ENCODE data around the gene PPM1L. TPM values are rescaled to one million over a fixed set of nuclear protein-coding genes. Genes with fewer than 3 reads are reported as not detected.
A peak's percentile ranks its signal among the peaks of the same experiment; 100 is the strongest.

Gene PPM1L
- total and polyA plus RNA-seq, 5 donors from 2014 or later: 0.28 to 1.9 (median 0.81) TPM

DNA sequence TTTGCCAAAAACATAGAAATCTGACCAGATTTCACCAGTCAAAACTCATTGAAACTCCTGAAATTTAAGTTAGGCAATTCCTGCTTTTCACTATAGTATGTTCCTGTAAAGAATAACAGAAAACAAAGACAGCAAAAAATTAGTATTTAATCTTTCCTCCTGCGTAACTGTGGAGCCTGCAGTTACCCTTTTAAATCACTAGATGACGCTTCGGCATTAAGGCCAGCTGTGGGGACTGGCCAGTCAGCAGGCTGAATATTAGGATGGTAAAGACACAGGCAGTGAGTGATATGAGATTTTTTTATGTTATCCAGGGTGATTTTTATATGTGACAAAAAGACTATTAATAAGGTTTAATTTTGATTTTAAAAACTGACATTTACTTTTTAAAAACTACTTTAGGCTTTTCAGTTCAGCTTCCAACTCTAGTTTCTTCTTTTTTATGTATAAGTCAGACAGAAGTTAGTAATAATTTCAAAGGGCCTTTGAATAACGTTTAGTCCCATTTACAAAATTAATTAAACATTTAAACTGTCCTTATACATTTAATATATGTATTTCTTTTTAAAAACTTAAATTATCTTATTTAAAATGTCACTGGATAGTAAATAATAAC is 165.1 kb downstream of the PPM1L start:
- ATAC-seq (ENCODE audit: low read depth in 2 of 2) (no peak), DNase-seq (peak in 1 of 3 donors; percentile 4)
- Mint-ChIP-seq H3K4me3 (no peak overlapping the region), H3K27ac (no peak overlapping the region), H3K36me3 (no peaks in the 10 kb centered on the region), H3K27me3 (no peaks in the 10 kb centered on the region), H3K4me1 (no peaks in the 10 kb centered on the region), H3K9me3 (peaks cover 0 to 3% (median 0%) of the 10 kb centered on the region in 7 donors)
- no peaks in the 10 kb centered on the region for H3K36me3 ChIP-seq (ENCODE audit: control insufficient read depth, insufficient read depth, low read length)
- H3K27me3 ChIP-seq (ENCODE audit: control insufficient read depth, insufficient read depth, low read length): no peaks in the 10 kb centered on the region
- H3K4me1 ChIP-seq (ENCODE audit: control insufficient read depth, insufficient read depth, low read length, poor library complexity, severe bottlenecking): no peaks in the 10 kb centered on the region
- H3K27ac ChIP-seq (ENCODE audit: insufficient read depth, low read length, poor library complexity, severe bottlenecking): no peak overlapping the region
- no peak overlapping the region for H3K4me3 ChIP-seq (ENCODE audit: low read depth, low read length)
- H3K9me3 ChIP-seq (ENCODE audit: control insufficient read depth in 2 of 2, low read length in 2 of 2): no peaks in the 10 kb centered on the region

DNA sequence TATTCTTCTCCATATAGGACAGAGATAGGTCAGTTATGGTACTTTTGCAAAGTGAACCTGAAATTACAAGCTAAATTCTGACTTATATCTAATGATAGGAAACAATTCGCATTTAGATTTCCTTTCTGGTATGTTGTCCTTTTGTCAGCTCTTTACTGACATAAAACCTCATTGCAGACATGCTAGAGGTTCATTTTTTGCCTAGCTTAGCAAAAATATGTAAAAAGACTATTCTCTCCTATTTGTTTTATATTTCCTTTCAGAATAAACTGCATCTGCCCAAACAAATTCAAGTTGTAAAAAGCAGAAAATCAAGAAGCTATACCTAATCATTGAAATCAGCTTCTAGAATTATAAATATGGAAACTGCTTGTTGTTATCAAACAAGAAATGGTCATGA is 168.7 kb downstream of the PPM1L start:
- Mint-ChIP-seq H3K36me3 (no peaks in the 10 kb centered on the region), H3K9me3 (peaks cover 0 to 3% (median 0%) of the 10 kb centered on the region in 7 donors), H3K4me3 (no peak overlapping the region), H3K4me1 (no peaks in the 10 kb centered on the region), H3K27ac (no peak overlapping the region), H3K27me3 (no peaks in the 10 kb centered on the region)
- ATAC-seq (ENCODE audit: low read depth in 2 of 2): no peak
- no peaks in the 10 kb centered on the region for H3K36me3 ChIP-seq (ENCODE audit: control insufficient read depth, insufficient read depth, low read length)
- no peak overlapping the region for H3K27ac ChIP-seq (ENCODE audit: insufficient read depth, low read length, poor library complexity, severe bottlenecking)
- H3K9me3 ChIP-seq (ENCODE audit: control insufficient read depth in 2 of 2, low read length in 2 of 2): no peaks in the 10 kb centered on the region
- DNase-seq: no peak
- H3K4me1 ChIP-seq (ENCODE audit: control insufficient read depth, insufficient read depth, low read length, poor library complexity, severe bottlenecking): no peaks in the 10 kb centered on the region
- no peaks in the 10 kb centered on the region for H3K27me3 ChIP-seq (ENCODE audit: control insufficient read depth, insufficient read depth, low read length)
- H3K4me3 ChIP-seq (ENCODE audit: low read depth, low read length): no peak overlapping the region

DNA sequence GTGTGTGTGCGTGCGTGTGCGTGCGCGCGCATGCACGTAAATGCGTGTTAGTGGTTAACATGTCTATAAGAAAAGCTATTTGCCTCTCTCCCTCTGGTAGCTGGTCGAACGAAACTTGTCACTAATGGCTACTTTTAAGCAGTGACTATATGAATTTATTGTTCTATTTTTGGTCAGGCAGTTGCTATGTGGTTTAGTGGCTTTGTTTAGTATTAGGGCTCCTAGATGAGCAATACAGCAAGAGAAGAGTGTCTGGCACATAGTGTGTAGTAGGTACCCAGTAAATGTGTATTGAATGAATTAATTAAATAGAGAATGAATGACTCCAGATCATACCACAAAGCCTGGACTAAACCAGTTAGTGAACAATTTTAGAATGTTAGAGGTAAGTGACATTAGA is 171.6 kb downstream of the PPM1L start:
- no peaks in the 10 kb centered on the region for H3K36me3 Mint-ChIP-seq
- no peaks in the 10 kb centered on the region for H3K27me3 ChIP-seq (ENCODE audit: control insufficient read depth, insufficient read depth, low read length)
- H3K27me3 Mint-ChIP-seq: peaks cover 6% of the 10 kb centered on the region
- H3K4me3 ChIP-seq (ENCODE audit: low read depth, low read length): no peak overlapping the region
- no peak overlapping the region for H3K27ac Mint-ChIP-seq
- ATAC-seq (ENCODE audit: low read depth in 2 of 2) (no peak), DNase-seq (no peak)
- no peaks in the 10 kb centered on the region for H3K9me3 Mint-ChIP-seq
- no peaks in the 10 kb centered on the region for H3K4me1 Mint-ChIP-seq
- no peaks in the 10 kb centered on the region for H3K9me3 ChIP-seq (ENCODE audit: control insufficient read depth in 2 of 2, low read length in 2 of 2)
- no peaks in the 10 kb centered on the region for H3K4me1 ChIP-seq (ENCODE audit: control insufficient read depth, insufficient read depth, low read length, poor library complexity, severe bottlenecking)
- H3K27ac ChIP-seq (ENCODE audit: insufficient read depth, low read length, poor library complexity, severe bottlenecking): no peak overlapping the region
- no peaks in the 10 kb centered on the region for H3K36me3 ChIP-seq (ENCODE audit: control insufficient read depth, insufficient read depth, low read length)
- no peak overlapping the region for H3K4me3 Mint-ChIP-seq

DNA sequence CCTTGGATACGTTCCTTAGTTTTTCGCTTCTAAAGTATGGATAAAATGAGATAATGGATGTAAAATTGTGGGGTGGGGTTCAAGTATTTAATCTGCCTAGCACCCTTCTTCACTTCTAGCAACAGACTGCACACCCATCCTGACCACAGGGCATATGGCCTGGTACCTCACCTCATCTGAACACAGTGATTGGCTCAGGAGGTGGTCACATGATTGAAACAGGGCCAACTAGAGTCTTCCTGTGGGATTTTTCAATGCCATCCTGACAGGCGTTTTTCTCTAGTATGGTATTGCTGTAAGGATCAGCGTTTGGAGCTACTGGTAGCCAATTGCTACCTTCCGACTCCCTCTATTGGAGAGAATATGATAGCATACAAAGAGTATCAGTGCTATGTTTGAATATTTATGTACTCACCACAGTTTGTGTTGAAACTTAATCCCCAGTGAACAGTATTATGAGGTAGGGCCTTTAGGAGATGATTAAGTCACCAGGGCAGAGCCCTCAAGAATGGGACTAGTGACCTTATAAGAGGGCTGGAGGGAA is 172.2 kb downstream of the PPM1L start:
- H3K4me1 Mint-ChIP-seq: no peaks in the 10 kb centered on the region
- Histone ChIP-seq H3K9me3 (ENCODE audit: control insufficient read depth in 2 of 2, low read length in 2 of 2) (no peaks in the 10 kb centered on the region), H3K27ac (ENCODE audit: insufficient read depth, low read length, poor library complexity, severe bottlenecking) (no peak overlapping the region), H3K4me3 (ENCODE audit: low read depth, low read length) (no peak overlapping the region), H3K27me3 (ENCODE audit: control insufficient read depth, insufficient read depth, low read length) (no peaks in the 10 kb centered on the region), H3K36me3 (ENCODE audit: control insufficient read depth, insufficient read depth, low read length) (no peaks in the 10 kb centered on the region), H3K4me1 (ENCODE audit: control insufficient read depth, insufficient read depth, low read length, poor library complexity, severe bottlenecking) (no peaks in the 10 kb centered on the region)
- ATAC-seq (ENCODE audit: low read depth in 2 of 2): no peak
- peaks cover 6% of the 10 kb centered on the region for H3K27me3 Mint-ChIP-seq
- no peak overlapping the region for H3K27ac Mint-ChIP-seq
- no peaks in the 10 kb centered on the region for H3K9me3 Mint-ChIP-seq
- no peak for DNase-seq
- H3K36me3 Mint-ChIP-seq: no peaks in the 10 kb centered on the region
- H3K4me3 Mint-ChIP-seq: no peak overlapping the region

DNA sequence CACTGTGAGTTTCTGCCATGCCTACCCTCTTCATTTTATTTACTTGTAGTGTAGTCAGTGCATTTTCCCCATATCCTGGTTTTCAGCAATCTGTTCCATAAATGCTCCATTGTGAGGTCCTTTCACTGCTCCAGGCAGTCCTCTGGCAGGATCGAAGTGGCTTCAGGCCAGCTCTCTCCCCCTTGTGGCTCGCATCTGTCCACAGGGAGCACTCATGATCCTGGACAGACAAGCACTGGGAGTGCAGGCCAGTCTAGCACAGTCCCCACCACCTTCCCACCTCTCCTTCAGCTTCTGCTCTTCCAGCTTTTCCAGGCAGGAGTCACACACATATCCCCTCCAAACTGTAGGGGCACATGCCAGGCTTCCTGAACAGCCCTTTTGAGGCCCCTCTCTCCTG is 173.6 kb downstream of the PPM1L start:
- no peak overlapping the region for H3K27ac ChIP-seq (ENCODE audit: insufficient read depth, low read length, poor library complexity, severe bottlenecking)
- Mint-ChIP-seq H3K27me3 (peaks cover 6% of the 10 kb centered on the region), H3K4me3 (no peak overlapping the region), H3K9me3 (no peaks in the 10 kb centered on the region), H3K36me3 (no peaks in the 10 kb centered on the region), H3K4me1 (no peaks in the 10 kb centered on the region), H3K27ac (no peak overlapping the region)
- no peaks in the 10 kb centered on the region for H3K9me3 ChIP-seq (ENCODE audit: control insufficient read depth in 2 of 2, low read length in 2 of 2)
- ATAC-seq (ENCODE audit: low read depth in 2 of 2) (no peak), DNase-seq (no peak)
- H3K4me1 ChIP-seq (ENCODE audit: control insufficient read depth, insufficient read depth, low read length, poor library complexity, severe bottlenecking): no peaks in the 10 kb centered on the region
- no peak overlapping the region for H3K4me3 ChIP-seq (ENCODE audit: low read depth, low read length)
- H3K27me3 ChIP-seq (ENCODE audit: control insufficient read depth, insufficient read depth, low read length): no peaks in the 10 kb centered on the region
- no peaks in the 10 kb centered on the region for H3K36me3 ChIP-seq (ENCODE audit: control insufficient read depth, insufficient read depth, low read length)

DNA sequence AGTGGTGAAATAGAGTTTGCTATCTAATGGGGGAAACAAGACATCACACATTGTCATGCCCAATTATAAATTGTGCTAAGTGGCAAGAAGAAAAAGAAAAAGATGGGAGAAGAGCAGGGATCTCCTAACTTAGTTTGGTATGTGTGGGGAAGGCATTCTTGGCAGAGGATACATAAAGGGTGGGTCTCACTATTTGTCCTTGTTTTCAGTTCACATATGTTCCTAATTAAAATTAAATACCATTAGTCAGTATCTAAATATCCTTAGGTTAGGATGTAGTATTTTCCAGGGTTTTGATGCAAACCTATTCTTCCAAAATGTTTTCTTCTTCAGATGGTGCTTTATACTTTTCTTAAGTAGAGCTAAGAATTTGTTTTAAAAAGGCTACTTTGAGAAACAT is 175.4 kb downstream of the PPM1L start:
- Mint-ChIP-seq H3K27me3 (peaks cover 6% of the 10 kb centered on the region), H3K9me3 (no peaks in the 10 kb centered on the region), H3K27ac (no peak overlapping the region), H3K4me1 (no peaks in the 10 kb centered on the region), H3K36me3 (no peaks in the 10 kb centered on the region), H3K4me3 (no peak overlapping the region)
- H3K4me1 ChIP-seq (ENCODE audit: control insufficient read depth, insufficient read depth, low read length, poor library complexity, severe bottlenecking): no peaks in the 10 kb centered on the region
- H3K36me3 ChIP-seq (ENCODE audit: control insufficient read depth, insufficient read depth, low read length): no peaks in the 10 kb centered on the region
- no peak overlapping the region for H3K27ac ChIP-seq (ENCODE audit: insufficient read depth, low read length, poor library complexity, severe bottlenecking)
- ATAC-seq (ENCODE audit: low read depth in 2 of 2) (no peak), DNase-seq (no peak)
- H3K4me3 ChIP-seq (ENCODE audit: low read depth, low read length): no peak overlapping the region
- H3K27me3 ChIP-seq (ENCODE audit: control insufficient read depth, insufficient read depth, low read length): no peaks in the 10 kb centered on the region
- no peaks in the 10 kb centered on the region for H3K9me3 ChIP-seq (ENCODE audit: control insufficient read depth in 2 of 2, low read length in 2 of 2)

DNA sequence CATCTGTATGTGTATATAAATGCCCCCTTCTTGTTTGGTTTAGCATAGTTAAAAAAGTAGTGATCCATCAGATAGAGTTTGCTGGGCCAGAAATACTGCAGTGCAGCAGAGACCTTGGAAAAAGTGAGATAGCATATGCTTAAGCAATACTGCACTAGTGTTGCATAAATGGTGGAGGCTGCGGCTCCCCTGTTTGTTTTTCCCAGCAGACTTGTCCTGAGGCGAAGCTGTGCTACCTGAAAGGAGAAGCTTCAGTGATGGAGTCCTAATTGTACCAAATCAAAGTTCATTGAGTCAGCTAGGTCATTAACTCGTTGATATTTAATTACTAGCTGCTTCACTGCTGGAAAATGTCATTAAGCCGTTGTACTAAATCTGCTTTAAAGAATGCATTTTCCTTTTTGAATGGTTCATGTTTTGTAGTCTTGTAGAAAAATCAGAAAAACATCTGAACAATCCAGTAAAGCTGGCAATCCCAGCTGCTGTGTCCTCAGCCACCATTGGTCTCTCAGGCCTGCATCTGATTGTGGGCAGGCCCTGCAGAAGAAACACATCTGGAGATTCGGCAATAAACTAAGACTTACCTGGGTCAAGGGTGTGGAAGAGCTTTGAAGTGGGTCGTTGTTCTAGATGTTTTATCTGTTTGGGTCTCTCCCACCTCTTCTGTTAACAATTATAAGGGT is 179.5 kb downstream of the PPM1L start:
- no peak overlapping the region for H3K4me3 Mint-ChIP-seq
- DNase-seq: no peak

More for the DNA sequence above, 179.5 kb downstream of the PPM1L start:
- H3K9me3 ChIP-seq (ENCODE audit: control insufficient read depth in 2 of 2, low read length in 2 of 2): no peaks in the 10 kb centered on the region
- peaks cover 0 to 1% (median 0%) of the 10 kb centered on the region in 7 donors for H3K9me3 Mint-ChIP-seq
- H3K36me3 ChIP-seq (ENCODE audit: control insufficient read depth, insufficient read depth, low read length): no peaks in the 10 kb centered on the region
- no peak overlapping the region for H3K4me3 ChIP-seq (ENCODE audit: low read depth, low read length)
- no peak for ATAC-seq (ENCODE audit: low read depth in 2 of 2)
- H3K27me3 ChIP-seq (ENCODE audit: control insufficient read depth, insufficient read depth, low read length): no peaks in the 10 kb centered on the region
- H3K4me1 Mint-ChIP-seq: no peaks in the 10 kb centered on the region
- peaks cover 6% of the 10 kb centered on the region for H3K27me3 Mint-ChIP-seq
- H3K4me1 ChIP-seq (ENCODE audit: control insufficient read depth, insufficient read depth, low read length, poor library complexity, severe bottlenecking): no peaks in the 10 kb centered on the region
- no peak overlapping the region for H3K27ac ChIP-seq (ENCODE audit: insufficient read depth, low read length, poor library complexity, severe bottlenecking)
- H3K36me3 Mint-ChIP-seq: no peaks in the 10 kb centered on the region
- H3K27ac Mint-ChIP-seq: no peak overlapping the region

Data from CD4-positive, CD25-positive, alpha-beta regulatory T cell (primary cell).